GM19043 (cell line): ENCODE data around the gene SRGAP2B.
"Not testable (repeated sequence)": the region's sequence is repeated elsewhere in the genome, so short reads cannot be mapped to it uniquely, and the experiment has no call there.

ENCODE experiments used
- ATAC-seq: cut with Tn5 transposase; IDR thresholded peaks from one replicate; pipeline ENCODE4 v1.9.1; 2021; ENCODE audit warnings: low read depth; ENCODE audit not compliant: unreplicated experiment

Gene SRGAP2B

DNA sequence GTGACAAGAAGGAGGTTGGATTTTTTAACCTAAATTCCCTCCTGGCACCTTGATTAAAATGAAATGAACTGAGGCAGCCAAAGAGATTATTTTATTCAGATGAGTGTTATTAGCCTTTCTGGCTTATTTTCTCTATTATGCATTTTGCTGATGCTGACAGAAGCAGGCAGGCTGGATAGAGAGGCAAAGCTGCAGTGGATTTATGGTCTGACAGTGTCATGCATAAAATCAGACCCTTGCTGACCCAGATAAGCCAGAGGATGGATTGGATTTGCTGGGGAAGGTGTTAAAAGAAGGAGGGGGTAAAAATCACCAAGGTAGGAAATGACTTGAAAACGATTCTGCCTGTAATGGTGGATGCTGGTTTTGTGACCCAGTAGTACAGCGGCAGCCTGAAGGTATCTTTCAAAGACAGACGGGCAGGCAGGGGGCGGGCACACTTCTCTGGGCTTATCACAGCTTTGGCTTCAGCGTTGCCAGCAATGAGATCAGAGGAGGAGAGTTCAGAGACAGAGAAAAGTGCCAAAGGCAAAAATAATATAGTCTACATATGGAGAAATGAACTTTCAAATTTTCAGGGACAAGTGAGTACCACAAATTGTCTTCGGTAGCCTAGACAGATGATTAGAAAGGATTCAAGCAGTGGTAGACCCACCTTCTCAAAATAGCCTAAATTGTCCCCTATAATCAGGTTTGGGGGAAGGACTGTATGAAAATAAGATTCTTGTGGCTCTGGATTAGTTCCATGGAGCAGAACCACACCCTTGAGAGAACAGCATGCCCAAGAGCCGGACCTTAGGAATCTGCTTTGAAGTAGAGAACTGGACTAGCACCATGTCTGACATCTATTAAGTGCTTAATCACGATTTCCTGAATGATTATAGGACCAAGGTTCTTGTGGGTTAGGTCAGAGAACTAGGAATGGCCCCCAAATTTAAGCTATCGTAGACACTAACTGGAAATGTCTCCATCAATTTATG is 133.2 kb downstream of the SRGAP2B start:
- not testable (repeated sequence) for ATAC-seq

DNA sequence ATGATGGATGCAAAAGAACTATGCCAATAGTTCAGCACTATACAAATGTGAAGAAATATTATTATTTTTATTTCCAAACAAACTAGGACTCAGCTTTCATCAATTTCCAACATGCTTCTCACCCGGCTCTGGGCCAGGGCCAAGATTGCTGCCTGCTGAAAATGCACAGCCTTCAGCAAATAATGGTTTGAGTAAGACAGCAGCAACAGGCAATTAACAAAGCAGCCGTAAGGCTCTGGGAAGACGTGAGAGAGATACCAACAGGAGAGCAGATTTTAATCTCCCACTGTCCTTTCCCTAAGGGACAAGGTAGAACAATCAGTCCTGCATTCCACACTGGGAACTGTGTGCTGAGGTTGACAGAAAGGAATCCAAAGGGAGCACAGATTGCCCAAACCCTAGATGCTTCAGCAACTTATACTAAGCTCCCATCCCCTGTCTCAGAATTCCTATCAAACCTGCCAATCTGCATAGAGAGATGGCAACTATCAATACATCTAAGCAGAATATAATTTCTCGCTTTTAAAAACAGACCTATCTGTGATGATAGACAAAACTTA is 134.1 kb downstream of the SRGAP2B start:
- not testable (repeated sequence) for ATAC-seq

DNA sequence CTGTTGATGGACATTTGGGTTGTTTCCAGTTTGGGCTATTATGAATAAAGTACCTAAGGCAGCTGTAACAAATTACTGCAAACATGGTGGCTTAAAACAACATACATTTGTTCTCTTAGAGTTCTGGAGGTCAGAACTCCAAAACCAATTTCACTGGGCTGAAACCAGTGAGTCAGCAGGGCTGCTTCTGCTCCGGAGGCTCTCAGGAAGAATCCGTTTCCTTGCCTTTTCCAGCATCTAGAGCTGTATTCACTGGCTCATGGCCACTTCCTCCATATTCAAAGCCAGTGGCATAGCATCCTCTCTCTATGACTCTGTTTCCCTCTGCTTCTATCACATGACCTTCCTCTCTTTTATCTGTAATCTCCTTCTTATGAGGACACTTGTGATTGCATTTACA is 146.7 kb downstream of the SRGAP2B start:
- not testable (repeated sequence) for ATAC-seq

DNA sequence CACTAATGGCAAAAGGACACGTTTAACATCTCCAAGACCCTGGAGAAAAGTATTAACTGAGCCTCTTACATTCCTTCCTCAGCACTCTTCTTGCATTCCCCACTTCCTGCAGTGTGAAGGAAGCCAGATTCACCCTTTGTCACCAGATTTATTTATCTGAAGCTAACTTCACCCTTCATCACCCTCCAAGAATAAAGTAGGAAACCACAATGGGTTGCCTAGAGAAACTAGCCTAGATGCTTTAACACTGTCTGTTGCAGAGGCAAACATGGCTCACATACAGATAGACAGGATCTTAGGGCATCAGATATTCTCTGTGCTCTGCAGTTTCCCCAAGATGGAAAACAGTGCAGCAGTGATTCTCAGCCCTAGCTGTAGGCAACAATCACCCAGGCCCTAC is 147.6 kb downstream of the SRGAP2B start:
- not testable (repeated sequence) for ATAC-seq

DNA sequence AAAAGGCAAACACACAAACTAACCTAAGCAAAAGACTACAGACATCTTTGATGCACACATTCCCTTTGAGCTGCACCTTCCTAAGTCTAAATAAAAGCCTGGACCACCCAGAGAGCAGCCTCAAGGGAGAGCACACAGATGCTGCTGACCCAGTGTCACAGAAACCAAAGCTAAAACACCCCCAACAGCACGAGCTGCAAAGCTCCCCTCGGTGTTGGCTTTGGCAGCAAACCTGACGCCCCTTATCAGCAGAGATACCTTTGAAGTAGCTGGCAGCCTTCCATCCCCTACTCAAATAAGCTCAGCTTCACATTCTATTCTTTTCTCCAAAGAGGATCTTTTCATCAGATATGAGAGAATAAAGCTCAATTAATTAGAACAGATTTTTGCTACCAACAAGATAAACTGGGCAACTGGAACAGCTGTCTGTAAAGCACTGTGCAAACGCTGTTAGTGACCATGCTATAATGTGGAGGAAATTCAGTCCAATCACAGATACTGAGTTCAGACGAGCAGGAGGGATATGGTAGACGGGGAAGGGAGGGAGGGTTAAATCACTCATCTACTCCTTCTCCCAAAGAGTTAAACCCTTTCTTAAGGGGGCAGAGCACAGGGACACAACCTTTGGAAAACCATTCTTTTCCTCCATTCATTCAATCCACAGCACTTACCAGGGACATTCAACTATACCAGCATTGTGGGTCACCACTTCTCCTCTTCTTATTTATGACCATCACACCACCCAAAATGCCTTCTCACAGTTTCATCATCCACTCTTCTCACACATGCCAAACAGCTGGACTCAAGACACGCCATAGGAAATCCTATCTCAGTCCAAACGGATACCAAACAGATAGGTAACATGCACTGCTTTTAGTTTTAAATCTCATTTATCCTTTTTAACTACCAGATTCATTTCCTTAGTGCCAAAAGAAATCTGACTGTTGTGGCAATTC is 148.3 kb downstream of the SRGAP2B start:
- not testable (repeated sequence) for ATAC-seq

DNA sequence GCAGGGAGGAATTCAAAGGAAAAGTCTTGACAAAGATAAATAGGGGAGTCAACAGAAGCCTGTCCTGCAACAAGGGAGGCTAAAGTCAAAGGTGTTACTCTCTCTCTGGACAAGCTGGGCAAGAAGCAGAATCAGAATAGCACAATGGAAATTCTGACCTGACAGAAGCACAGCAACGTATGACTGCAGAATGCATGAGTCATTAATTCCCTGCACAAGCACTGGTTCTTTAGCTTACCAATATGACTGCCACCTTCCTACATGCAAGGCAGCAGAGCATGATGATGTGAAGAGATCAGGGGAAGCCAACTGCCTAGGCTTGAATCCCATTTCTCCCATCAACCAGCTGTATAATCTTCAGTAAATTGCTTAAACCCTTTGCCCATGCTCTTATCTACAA is 153.4 kb downstream of the SRGAP2B start:
- not testable (repeated sequence) for ATAC-seq

DNA sequence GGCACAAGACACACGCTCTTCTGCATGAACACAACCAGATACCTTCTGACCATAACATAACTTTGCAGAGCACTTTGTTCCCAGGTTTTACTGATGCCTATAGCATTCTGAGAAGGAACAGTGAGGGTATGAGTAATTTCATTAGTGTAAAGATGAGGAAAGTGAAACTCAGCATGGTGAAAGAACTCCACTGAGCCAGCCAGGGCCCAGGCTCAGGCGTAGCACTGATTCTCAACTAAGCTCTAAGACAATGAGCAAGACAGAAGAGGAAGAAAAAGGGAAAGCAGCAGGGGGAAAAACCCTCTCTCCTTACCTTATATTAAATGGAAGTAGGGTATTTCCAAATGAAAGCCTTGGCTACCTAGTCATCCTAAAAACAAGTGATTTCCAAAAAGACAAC is 155.1 kb downstream of the SRGAP2B start:
- not testable (repeated sequence) for ATAC-seq

DNA sequence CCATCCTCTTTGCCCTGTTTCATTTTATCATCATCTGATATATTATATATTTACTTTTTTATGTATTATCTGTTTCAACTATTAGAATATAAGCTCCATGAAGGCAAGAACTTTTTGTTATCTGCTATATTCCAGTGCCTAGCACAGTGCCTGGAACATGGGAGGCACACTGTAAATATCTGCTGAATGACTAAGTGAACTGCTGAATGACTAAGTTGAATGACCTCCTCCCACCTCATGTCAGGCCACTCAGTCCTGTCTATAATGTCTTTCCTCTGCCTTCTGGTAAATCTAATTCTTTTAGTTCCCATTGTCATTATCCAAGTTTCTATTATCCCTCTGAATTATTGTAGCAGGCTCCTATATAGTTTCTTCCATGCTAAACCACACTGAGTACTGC is 156.5 kb downstream of the SRGAP2B start:
- not testable (repeated sequence) for ATAC-seq

DNA sequence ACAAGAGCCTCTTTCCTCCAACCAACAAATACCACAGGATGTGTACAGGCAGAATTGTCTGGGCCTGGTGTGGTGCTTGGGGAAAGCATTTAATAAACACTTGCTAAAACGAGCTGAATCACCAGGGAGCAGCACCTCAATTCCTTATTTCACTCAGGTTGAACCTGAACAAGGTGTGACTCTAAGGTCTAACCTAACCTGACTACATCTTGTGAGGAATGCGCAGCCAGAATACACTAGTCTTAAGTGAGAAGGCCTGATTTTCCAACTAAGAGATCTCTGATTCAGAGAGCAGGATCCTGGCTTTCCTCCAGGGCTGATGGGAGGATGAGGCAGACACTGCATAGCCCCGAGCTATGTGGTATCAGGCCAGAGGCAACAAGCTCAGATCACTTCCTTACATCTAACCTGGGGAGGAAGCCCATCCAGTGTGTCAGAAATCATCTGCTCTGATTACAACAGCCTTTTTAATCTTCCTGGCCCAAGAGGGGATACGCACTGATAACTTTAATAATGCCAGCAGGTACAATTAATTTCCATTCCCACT is 158.9 kb downstream of the SRGAP2B start:
- ATAC-seq, result not testable (repeated sequence)

DNA sequence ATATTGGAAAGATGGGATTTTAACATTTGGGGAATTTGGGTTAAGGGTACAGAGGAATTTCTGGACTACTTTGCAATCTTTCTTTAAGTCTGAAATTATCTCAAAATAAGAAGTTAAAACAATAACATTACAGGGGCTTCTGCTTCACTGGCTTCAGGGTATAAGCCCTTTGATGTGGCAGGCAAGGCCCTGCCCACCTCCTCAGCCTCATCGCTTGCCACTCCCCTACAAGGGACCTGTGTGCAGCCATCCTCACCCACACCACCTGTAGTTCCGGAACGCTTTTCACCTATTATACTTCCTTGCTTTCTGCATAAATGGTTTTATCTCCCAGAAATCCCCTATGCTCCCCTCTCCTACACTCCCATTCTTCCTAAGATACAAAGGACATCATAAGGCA is 159.8 kb downstream of the SRGAP2B start:
- ATAC-seq, result not testable (repeated sequence)

DNA sequence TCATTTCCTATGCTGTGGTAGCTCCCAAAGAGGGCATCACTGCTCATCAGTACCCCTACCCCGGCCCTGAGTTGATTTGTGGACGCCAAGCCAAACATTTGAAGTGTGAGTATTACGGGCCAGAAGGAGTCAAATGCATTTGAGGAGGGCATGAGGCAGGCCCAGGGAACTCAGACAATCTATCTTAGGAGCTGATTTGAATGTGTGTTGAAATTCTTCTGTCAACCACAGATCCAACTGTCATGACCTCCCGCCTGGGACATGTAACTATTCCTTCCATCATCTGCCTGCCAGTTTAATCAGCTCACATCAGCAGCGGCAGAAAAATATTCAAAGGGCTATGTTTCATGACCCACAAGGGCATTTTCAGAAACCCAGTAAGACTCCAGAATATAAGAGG is 162.1 kb downstream of the SRGAP2B start:
- not testable (repeated sequence) for ATAC-seq

DNA sequence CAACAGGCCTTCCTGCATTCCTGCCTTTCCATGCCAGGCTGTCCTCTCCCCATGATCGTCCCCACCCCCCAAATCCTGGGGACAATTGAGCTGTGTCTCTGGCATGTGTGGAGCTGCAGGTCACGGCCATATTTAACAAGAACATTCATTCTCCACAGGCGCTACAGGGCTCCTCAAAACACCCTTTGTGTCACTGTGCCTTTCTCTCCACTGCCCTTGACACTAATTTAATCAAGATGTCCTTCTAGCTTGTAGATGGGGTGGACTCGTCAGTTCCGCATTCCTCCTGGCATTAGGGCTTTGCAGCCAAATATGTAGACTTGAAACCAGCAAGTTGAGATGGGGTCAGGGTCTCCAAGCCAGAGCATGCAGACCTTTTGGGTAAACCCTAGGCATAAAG is 163.0 kb downstream of the SRGAP2B start:
- not testable (repeated sequence) for ATAC-seq

DNA sequence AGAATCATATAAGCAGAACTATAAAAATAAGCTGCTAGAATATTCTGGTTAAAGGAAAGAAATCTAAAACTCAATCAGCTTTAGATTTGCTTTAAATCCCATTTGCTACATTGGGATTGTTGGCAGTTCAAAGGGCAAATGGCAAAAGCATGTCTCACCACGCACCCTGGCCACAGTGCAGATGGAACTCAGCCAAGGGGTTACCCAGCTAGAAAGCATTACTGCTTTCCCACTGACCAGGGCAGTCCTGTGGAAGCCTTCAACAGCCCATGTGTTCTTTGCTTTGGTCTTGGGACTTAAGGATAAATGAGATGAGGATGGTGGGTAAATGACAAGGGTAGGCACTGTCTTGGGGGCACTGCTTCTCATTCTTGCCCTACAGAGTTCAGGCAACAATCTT is 163.6 kb downstream of the SRGAP2B start:
- ATAC-seq, result not testable (repeated sequence)

DNA sequence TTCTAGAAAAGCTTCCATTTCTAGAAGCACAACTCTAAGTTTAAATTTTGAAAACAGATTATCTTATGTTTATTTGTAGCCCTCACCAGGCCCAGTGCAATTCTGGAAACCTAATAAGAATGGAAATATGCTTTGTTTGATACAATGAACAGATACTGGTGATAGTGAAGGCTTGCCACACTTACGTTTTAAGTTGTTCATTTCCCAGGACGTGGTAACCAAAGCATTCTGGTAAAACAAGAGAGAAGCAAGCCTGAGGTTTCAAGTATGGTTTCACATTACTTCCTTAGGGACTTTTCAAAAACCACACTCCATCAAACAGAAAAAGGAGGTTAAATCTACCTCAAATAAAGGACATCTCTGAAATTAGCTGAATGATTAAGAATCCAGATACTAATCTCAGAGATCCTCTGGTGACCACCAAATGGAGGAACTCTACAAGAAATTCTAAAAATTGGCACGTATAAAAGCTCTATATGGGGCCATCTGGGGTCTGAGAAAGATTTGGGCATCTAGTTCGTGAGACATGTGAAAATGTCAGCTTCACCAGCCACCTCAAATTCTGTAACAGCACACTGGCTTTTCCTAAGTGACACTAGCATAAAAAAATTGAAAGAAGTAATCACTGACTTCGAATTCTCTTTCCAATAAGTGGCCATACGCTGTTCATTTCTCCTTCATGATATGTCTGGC is 164.9 kb downstream of the SRGAP2B start:
- not testable (repeated sequence) for ATAC-seq

DNA sequence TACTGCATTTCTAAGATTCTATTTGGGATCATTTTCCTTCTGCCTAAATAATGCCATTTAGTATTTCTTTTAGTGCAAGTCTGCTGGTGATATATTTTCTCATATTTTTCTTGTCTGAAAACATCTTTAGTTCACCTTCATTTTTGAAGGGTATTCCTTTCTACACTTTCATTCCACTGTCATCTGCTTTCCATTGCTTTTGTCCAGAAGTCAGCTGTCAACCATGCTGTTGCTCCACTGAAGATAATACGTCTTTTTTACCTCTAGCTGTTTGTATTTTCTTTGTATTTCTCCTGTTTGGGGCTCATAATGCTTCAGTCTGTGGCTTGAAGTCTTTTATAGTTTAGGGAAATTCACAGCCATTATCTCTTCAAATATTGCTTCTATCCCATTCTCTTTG is 167.8 kb downstream of the SRGAP2B start:
- ATAC-seq, result not testable (repeated sequence)

DNA sequence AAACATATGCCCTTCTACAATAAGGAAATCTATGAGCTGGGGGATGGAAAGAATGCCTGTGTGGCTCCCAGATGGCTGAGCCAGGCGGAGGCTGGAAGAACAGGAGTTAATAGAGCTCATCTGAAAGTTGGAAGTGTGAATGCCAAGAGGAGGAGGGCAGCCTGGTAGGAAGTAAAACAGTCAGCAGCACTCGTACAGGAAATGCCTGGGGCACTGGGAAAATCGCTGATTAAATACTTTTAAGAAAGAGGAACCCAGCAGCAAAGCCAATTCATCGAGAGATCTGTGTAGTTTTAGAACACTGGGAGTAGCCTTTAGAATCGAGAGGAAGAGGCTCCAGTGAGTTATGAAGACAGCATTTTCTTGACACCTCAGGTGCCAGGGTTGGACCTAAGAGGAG is 171.5 kb downstream of the SRGAP2B start:
- not testable (repeated sequence) for ATAC-seq

DNA sequence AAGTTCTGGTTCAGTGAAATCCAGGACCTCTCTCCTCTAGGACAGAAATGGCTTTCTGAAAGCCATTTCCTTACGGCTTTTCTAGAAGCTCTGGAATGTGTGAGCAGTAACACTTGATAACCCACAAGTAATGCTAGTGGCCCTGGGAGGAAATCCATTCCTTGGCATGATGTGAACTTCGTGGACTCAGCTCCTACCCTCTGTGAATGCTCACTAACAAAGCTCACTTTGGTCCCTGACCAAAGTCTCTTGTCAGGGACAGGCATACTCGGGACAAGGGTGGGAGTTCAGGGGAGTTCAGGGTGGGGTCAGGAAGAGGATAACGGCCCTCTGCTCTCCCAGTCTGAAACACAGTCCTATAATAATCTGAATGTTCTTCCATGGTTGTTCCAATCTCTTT is 172.3 kb downstream of the SRGAP2B start:
- ATAC-seq, result not testable (repeated sequence)

DNA sequence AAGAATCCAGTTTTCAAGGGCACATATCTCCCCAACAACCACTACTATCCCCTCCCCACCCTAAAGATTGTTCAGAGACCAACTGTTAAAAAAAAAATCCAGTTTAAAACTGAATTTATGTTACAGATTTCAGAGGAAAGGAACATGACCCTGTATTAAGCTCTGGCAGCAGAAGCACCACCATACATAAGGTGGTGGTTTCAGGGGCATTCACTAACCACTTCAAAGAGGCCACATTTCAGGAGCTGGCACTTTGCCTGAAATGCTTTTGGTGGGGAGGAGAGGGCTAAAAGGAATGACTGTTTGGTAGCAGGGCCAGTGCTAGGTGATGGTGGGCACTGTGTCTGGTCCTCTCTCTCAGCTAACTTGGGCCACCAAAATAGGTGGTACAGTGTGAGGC is 176.0 kb downstream of the SRGAP2B start:
- not testable (repeated sequence) for ATAC-seq

DNA sequence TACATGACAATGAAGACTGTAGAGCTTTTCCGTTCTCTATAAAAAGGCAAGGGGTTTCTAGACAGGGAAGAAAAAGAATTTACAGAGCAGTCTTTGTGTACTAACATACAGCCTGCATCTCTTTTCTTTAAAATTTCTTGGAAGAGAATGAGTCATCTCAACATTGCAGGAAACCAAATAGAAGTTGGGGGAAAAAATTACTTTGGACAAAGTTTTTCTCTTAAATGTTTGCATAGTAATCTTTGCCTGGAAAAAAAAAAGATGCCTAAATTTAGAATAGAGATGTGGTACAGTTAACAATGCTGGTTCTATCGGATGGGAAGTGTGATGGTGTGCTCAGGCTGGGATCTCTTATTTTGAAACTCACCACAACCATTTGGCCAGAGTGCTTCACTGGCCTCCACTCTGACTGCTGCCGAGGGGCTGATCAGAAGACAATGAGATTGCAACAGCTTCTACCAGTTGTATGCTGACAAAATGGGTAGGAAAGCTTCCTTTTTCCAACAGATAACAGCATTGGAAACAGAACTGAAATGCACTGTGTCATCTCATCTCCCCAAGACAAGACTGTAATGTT is 177.0 kb downstream of the SRGAP2B start:
- not testable (repeated sequence) for ATAC-seq
